K562 (cell line): ENCODE measurements around the gene CHD6.

ENCODE experiments used
- CTCF ChIP-seq, 3 experiments: IDR thresholded peaks in 2 of 3; conservative IDR thresholded peaks in 1 of 3; 2 replicates each; pipeline ENCODE4 v1.5.1; 2011 to 2012; ENCODE audit warnings: low read length in 3 of 3, mild to moderate bottlenecking in 3 of 3, control low read depth in 2 of 3, improper control_type of control experiment in 1 of 3, inconsistent platforms in 1 of 3, low read depth in 1 of 3, mixed read lengths in 1 of 3, moderate library complexity in 1 of 3; ENCODE audit not compliant: insufficient read depth in 2 of 3
- EP300 ChIP-seq: IDR thresholded peaks from 2 replicates; pipeline ENCODE4 v1.6.1; 2012; ENCODE audit warnings: low read length, improper control_type of control experiment
- HMGXB4 ChIP-seq: sonication (generic); formaldehyde crosslinking; IDR thresholded peaks from 2 replicates; pipeline ENCODE4 v1.8.1; 2023; ENCODE audit warnings: mild to moderate bottlenecking, missing genetic modification reagents
- HSF4 ChIP-seq: fragments of 250-450 bp; sonication (Bioruptor Pico); IDR thresholded peaks from 2 replicates; pipeline ENCODE4 v2.1.2; 2022; ENCODE audit warnings: mild to moderate bottlenecking, moderate library complexity, borderline replicate concordance
- MTA3 ChIP-seq: fragments of 450-650 bp; formaldehyde crosslinking; IDR thresholded peaks from 2 replicates; pipeline ENCODE4 v1.6.1; 2017; ENCODE audit warnings: mild to moderate bottlenecking, borderline replicate concordance
- RBM39 ChIP-seq: fragments of 200-400 bp; formaldehyde crosslinking; optimal IDR thresholded peaks from 2 replicates; pipeline ENCODE3; 2018; ENCODE audit warnings: low read depth, low read length
- RFX1 ChIP-seq: fragments of 450-650 bp; IDR thresholded peaks from 2 replicates; pipeline ENCODE4 v1.6.1; 2016; ENCODE audit warnings: mild to moderate bottlenecking, moderate library complexity
- STAT5B ChIP-seq: fragments of 250-450 bp; sonication (Bioruptor Pico); IDR thresholded peaks from 2 replicates; pipeline ENCODE4 v1.8.0; 2021; ENCODE audit warnings: mild to moderate bottlenecking, inconsistent platforms
- TBL1XR1 ChIP-seq, 2 experiments: IDR thresholded peaks; 2 replicates each; pipeline ENCODE4 v1.6.1; 2012; ENCODE audit warnings: improper control_type of control experiment in 2 of 2, low read length in 2 of 2, mild to moderate bottlenecking in 1 of 2
- TEAD4 ChIP-seq, 2 experiments: sonication (generic) in 1 of 2; formaldehyde crosslinking in 1 of 2; IDR thresholded peaks; 2 replicates each; pipeline versions ENCODE4 v1.6.1 to v1.8.0; 2012 to 2022; ENCODE audit warnings: borderline replicate concordance in 1 of 2, inconsistent platforms in 1 of 2, low read length in 1 of 2, mild to moderate bottlenecking in 1 of 2, missing genetic modification reagents in 1 of 2
- ZNF121 ChIP-seq: sonication (generic); formaldehyde crosslinking; conservative IDR thresholded peaks from 2 replicates; pipeline ENCODE4 v1.8.0; 2022; ENCODE audit warnings: missing genetic modification reagents
- TF ChIP-seq, protein P1 (sequence below): sonication (generic); formaldehyde crosslinking; IDR thresholded peaks from 2 replicates; pipeline ENCODE4 v1.9.0; 2022; ENCODE audit warnings: mild to moderate bottlenecking, missing genetic modification reagents

DNA sequence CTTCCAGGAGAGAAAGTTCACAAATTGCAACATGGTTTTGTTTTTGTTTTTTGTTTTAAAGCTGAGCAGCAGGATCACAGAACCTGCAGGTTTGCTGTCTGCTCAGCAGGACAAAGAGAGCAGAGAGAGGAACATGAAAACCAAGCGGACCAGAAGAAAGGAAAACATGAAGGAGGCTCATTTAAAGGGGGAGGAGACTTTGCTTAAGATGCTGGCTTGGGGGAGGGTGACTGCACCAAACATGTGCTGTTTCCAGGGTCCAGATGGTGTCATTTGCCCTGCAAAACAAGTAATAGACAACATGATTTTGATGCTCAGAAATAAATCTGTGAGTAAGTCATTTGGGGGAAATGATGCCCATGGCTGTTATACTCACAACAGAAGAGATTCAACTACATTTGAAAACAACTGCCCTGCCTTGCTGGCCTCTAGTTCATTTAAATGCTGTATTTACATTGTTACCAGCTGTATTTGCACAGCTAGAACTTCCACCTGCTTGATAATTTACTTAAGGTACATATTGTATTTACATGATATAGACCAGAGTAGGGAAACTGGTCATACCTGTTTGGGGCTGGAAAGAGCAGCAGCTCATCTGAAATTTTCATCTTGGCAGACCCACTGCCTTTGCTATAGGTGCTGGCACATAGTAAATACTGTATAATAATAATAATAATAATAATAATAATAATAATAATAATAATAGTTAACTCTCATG is 32.2 kb upstream of the CHD6 start:
- TF ChIP-seq RFX1 (no peak), HSF4 (CRISPR knock-in tag) (no peak), EP300 (no peak), CTCF (IDR thresholded peaks at IDR 0.05 in 2 of 3, conservative IDR thresholded peaks at IDR 0.05 in 1 of 3; ENCODE audit: insufficient read depth in 2 of 3, low read depth in 1 of 3, low read length in 3 of 3) (no peak), HMGXB4 (no peak), TBL1XR1 (IDR thresholded peaks at IDR 0.05; ENCODE audit: low read length in 2 of 2) (no peak), TEAD4 (IDR thresholded peaks at IDR 0.05; ENCODE audit: low read length) (no peak), TEAD4 (CRISPR knock-in tag; IDR thresholded peaks at IDR 0.05; ENCODE audit: borderline replicate concordance) (no peak), RBM39 (no peak), ZNF121 (CRISPR knock-in tag) (no peak), MTA3 (no peak), STAT5B (no peak)
- TF ChIP-seq, protein P1, sequence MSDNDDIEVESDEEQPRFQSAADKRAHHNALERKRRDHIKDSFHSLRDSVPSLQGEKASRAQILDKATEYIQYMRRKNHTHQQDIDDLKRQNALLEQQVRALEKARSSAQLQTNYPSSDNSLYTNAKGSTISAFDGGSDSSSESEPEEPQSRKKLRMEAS (CRISPR knock-in tag): no peak
